ENCODE results near the gene BEST1.

DNA sequence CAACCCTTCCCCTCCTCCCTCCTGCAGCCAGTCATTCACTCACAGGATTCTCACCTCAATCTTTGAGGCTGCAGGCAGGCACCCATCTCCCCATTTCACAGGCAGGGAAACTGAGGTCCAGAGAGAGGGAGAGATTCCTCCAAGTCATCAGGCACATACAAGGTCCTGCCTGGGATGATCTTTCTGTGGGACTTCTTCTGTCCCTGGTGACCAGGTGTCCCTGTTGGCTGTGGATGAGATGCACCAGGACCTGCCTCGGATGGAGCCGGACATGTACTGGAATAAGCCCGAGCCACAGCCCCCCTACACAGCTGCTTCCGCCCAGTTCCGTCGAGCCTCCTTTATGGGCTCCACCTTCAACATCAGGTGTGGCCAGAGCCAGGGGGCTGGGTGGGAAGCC is 9.5 kb downstream of the BEST1 start:
- TF ChIP-seq CTCF (IDR thresholded peaks at IDR 0.05) (no peak), POLR2A (IDR thresholded peaks at IDR 0.05) (no peak)
